Erythroblast (primary cell): ENCODE results near the gene EIF3D.
"Not testable (repeated sequence)": the region's sequence is repeated elsewhere in the genome, so short reads cannot be mapped to it uniquely, and the experiment has no call there.

Experiments
- GATA1 ChIP-seq: IDR thresholded peaks from 2 replicates; pipeline ENCODE4 v1.6.1; 2011; ENCODE audit warnings: low read depth, mild to moderate bottlenecking, control low read depth, low read length, moderate library complexity
- POLR2A ChIP-seq: IDR thresholded peaks from 2 replicates; pipeline ENCODE4 v1.6.1; 2011; ENCODE audit warnings: mild to moderate bottlenecking, low read length

GRCh38 chr22:36519906-36520305 is 9.1 kb downstream of the EIF3D start:
- not testable (repeated sequence) for TF ChIP-seq POLR2A, GATA1
